Stimulated activated CD8-positive, alpha-beta memory T cell treated with anti-CD3 and anti-CD28 coated beads, Interleukin-7, amount 100 ng/mL, for 48 hours (primary cell): Measurements from ENCODE around the gene MGAM2.

Source experiments
- DNase-seq, 2 donors: peaks; one replicate each; pipeline ENCODE4 v3.0.0-alpha.2; 2020; ENCODE audit warnings: low read depth in 1 of 2; ENCODE audit errors: extremely low read depth in 1 of 2

The MGAM2 gene

DNA sequence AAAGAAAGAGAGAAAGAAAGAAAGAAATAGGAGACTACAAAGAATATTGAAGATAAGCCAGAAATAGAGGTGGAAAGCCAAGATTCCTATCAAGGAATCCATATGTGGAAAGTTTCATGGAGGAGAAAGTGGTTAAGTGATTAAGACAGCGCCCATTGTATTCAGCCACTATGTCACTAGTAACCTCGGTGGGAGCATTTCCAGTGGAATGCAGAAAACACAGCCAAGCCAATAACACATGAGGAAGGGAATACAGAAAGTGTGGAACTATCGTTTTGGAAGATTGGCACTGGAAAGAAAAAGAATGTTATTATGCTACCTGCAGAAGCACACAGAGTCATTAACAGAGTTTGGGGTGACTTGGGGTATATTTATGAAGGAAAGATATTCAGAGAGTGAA, 2.7 kb downstream of the MGAM2 start:
- no peak for DNase-seq

GRCh38 chr7:142120524-142120923, 9.0 kb downstream of the MGAM2 start:
- DNase-seq, result no peak

- DNase-seq, result no peak
Measured at GRCh38 chr7:142123184-142123583, 11.7 kb downstream of the MGAM2 start.

DNA sequence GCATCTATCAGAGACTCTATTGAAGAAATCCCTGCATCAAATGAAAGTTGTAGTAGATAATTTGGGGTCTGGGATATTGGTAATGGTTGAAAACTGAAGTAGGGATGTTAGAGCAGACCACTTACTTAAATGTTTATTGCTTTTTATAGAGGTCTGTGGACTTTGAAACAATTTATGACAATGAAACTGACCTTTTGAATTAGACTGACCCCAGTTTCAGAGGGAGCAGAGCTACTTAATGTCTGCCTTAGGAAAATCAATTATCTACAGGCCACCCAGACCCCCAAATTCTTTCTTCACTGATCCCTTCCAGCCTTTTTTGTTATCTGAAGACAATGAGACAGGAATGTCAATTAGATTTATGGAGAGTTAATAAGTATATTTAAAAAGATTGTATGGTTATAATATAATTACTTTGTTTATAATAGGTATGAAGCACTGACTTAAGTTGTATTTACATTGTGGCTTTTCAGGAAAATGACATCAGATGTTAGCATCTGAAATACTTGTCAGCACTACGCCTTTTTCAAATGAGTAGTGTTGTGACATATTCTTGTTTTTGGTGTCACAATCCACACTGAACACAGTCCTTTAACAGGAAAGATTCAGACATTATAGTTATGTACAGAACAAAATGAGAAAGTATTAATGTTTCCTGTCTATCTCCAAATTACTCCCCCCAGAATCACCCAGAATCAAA, 13.9 kb downstream of the MGAM2 start:
- DNase-seq, result no peak

DNA sequence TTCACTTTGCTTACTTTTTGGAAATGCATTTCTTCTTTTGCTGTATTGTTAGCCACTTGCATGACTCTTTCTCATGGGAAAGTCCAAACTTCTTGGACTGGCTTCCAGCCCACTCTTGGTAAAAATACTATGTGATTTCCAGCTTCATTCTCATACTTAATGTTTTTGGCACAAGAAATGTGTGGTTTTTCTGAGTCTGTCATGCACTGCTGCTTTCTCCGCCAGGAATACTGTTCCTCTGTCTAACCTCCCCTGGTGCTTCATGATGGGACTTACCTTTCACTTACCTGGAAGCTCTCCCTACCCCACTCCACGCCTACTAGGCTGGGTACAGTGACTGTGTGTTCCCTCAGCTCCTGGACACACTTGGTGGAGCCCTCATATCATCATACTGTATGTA, 18.7 kb downstream of the MGAM2 start:
- no peak for DNase-seq

DNA sequence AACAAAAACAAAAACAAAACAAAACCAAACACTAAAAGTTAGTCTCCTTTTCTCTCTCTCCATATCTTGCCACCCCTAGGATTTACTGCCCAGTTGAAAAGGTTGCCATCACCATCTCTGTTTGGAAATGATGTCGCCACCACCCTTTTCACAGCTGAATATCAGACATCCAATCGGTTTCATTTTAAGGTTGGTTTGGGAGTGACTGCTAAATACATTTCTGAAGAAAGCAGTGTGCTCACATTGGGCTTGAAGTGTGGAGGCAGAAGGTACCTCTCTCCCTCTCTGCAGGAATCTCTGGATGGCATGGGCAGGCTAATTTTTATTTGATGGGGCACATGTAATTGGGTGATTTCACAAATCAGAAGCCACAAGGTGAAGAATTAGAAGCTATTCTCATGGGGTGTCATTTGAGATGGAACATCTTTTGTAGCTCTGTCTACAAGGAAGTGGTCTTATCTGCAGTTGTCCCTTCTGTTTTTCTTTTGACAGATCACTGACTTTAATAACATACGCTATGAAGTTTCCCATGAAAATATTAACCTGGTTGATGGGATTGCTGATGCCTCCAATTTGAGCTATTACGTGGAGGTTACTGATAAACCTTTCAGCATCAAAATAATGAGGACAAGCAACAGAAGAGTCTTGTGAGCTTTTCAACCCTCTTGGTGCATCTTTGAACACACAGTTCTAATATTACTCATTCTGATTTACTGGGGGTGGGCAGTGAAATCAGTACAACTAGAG, 20.1 kb downstream of the MGAM2 start:
- DNase-seq, result no peak

GRCh38 chr7:142133731-142134148, 22.2 kb downstream of the MGAM2 start:
- DNase-seq, result no peak

DNA sequence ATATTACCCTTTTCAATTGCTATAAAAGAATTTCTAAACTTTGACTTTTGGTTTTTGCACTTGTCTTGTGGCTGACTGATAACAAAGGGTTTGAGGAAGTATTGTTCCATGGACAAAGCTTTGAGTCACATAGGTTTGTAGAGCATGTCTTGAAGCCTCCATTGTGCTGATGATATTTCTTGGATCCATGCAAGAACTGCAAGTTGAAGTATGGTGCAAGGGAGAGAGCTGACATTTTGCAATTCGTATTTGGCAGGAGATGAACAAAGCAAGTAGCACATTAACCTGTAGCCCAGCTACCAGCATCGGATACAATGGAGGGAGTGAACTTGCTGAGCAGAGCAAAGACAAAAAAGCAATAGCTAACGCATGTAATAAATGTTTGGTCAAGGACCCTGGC, 23.4 kb downstream of the MGAM2 start:
- DNase-seq, result no peak

GRCh38 chr7:142138996-142139395, 27.5 kb downstream of the MGAM2 start:
- DNase-seq, result no peak

GRCh38 chr7:142139597-142140400, 28.3 kb downstream of the MGAM2 start:
- no peak for DNase-seq

DNA sequence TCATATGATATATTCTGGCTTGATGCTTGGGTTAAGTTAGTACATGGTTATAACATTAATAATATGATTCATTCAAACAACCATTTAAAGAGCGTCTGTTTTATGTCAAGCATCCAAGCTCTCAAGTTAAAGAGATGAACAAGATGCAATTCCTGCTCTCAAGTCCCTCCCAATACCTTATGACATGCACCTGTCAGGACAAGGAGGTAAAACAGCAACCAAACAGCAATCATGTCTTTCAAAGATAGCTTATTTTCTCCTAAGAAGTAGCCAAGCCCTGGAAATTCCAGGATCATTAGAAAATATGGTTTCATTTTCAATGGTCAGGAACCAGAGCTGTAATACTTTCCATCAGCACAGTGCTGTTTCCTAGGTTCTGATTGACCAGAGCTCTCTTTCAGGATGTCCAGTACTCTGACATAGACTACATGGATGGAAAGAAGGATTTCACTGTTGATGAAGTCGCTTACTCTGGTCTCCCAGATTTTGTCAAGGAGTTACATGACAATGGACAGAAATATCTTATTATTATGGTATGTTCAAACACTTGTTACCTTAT, 29.0 kb downstream of the MGAM2 start:
- DNase-seq, result no peak

- DNase-seq, result no peak
Measured at GRCh38 chr7:142142702-142143101, 31.2 kb downstream of the MGAM2 start.

- DNase-seq, result no peak
Measured at GRCh38 chr7:142146124-142146523, 34.6 kb downstream of the MGAM2 start.

- DNase-seq, result no peak
Measured at GRCh38 chr7:142150356-142150755, 38.8 kb downstream of the MGAM2 start.

DNA sequence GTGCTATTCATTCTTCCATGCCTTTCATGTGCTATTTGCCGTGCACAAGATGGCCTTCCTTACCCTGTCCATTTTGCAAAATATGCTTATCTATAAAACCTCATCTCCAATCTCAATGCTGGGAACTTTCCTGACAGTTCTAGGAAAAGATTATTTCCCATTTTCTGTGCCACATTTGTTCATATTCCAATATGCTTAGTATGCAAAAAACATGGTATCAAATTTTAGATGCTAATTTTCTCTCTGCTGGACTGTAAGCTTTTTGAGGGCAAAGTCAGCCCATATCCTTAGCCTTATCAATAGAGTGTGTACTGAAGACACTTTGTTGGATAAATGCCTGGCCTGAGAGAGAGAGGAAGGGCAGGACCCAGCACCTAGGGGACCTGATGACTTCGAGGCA, 39.4 kb downstream of the MGAM2 start:
- DNase-seq, result no peak

GRCh38 chr7:142152076-142152475, 40.6 kb downstream of the MGAM2 start:
- DNase-seq, result no peak

DNA sequence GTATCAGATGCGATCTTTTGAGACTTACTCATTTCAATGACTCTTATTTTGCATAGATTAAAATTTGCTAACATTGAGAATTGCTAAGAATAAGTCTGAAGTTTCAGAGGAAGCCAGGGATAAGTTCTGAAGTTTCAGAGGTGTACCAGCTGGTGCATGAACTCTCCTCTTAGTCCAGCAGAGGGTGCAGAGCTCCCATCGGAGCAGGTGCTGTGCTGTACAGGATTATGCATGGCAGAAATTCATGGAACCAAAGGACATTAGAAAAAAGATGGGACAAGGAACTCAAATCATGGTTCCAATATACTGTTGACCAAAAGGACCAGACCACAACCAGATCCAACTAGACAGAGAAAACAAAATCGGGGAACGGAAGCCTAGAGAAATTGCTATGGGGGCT, 41.9 kb downstream of the MGAM2 start:
- DNase-seq, result no peak

DNA sequence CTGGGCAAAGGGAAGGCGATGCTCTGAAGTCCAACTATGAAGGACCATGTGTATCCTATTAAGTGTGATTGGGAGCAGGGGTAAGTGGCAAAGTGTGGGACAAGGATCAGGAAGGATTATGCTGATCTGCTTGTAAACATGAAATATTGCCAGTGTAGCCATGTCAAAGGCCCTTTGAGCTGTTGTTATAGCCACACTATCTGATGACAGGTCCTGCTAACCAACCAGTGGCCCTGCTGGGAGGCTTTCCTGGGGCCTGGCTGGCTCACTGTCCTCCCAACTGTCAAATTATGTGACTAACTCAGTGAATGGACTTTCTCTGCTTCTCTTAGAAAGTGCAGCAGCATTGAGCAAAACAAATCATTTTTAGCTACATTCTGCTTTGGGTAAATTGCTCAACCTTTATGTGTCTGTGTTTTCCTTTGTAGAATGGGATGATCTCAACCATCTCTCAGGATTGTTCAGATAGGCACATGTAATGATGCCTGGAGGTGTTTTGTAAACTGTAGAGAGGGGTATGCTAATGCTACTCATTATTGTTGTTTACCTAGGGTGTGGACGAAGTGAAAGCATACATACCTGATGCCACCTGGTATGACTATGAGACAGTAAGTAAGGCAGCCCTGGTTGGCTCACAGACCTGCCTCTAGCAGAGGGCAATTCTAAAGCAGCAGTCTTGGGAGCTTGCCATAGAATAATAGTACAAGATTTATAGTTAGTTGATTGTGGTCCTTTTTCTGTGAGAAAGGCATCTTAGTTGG, 47.4 kb downstream of the MGAM2 start:
- DNase-seq, result no peak

DNA sequence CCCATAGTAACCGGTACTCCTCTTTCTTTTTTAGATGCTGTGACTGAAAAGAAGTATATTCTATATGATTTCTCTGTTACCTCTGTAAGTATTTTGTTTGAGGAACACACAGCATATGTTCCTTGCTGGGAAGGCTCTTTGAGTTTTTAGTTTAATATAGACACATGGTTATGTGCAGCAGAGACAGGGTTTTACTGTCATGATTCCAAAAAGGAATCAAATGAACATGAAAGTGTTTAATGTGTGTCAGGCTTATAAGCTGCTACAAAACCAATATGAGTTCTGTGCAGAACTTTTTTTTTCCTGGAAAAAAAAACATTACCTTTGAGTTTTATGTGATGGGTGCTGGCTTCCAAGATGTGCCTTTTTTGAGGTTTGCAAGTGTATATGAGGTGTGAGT, 50.4 kb downstream of the MGAM2 start:
- DNase-seq, result no peak

DNA sequence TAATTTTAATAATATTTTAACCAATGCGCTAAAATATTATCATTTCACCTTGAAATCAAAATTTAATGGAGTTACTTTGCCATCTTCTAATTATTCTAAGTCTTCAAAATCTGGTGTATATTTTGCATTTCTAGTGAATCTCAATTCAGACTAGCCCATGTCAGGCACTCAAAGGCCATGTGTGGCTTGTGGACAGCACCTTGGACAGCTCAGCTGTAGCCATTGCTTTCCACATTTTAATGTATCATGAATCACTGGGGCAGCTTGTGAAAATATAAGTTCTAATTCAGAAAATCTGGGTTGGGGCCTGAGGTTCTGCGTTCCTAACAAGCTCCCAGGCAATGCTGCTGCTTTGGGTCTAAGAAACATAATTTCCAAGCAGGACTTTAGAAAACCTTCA, 57.2 kb downstream of the MGAM2 start:
- no peak for DNase-seq

DNA sequence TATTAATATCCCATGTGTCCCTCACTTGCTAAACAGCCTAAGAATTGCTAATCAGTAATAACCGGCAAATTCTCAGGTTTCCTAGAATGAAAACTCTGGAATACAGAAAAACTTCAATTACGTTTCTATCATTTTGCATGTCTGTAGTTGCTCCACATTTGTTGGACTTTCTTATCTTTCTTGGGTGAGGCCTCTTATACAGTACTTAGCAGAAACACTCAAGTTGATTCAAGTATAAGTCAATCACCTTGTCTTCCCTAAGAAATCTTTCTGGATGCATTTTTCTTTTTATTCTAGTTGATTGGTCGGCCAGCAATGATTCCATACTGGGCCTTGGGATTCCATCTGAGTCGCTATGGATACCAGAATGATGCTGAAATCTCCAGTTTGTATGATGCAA, 61.4 kb downstream of the MGAM2 start:
- DNase-seq, result no peak
